Endothelial cell (in vitro differentiated cells): ENCODE measurements around the gene DUSP21. TPM values are rescaled to one million over a fixed set of nuclear protein-coding genes. Genes with fewer than 3 reads are reported as not detected.

Experiments used
- DNase-seq: peaks from one replicate; pipeline ENCODE4 v3.0.0; 2021; ENCODE audit warnings: low spot score
- H3K27ac Mint-ChIP-seq: one replicate; pipeline ENCODE4 v1.8.0; 2021; ENCODE audit warnings: mixed read lengths, inconsistent platforms; ENCODE audit not compliant: unreplicated experiment
- H3K27me3 Mint-ChIP-seq: one replicate; pipeline ENCODE4 v1.8.0; 2021; ENCODE audit warnings: mild to moderate bottlenecking, moderate library complexity, mixed read lengths, inconsistent platforms; ENCODE audit not compliant: unreplicated experiment
- H3K36me3 Mint-ChIP-seq: one replicate; pipeline ENCODE4 v1.8.0; 2021; ENCODE audit warnings: mild to moderate bottlenecking, low read depth, mixed read lengths, inconsistent platforms; ENCODE audit not compliant: unreplicated experiment
- H3K4me1 Mint-ChIP-seq: one replicate; pipeline ENCODE4 v1.8.0; 2021; ENCODE audit warnings: mild to moderate bottlenecking, mixed read lengths, inconsistent platforms; ENCODE audit not compliant: unreplicated experiment
- H3K4me3 Mint-ChIP-seq: one replicate; pipeline ENCODE4 v1.8.0; 2021; ENCODE audit warnings: mild to moderate bottlenecking, mixed read lengths, inconsistent platforms; ENCODE audit not compliant: unreplicated experiment
- H3K9me3 Mint-ChIP-seq: one replicate; pipeline ENCODE4 v1.8.0; 2021; ENCODE audit warnings: mixed read lengths, inconsistent platforms; ENCODE audit not compliant: unreplicated experiment
- long read RNA-seq: library from polyadenylated mRNA; unstranded; transcript quantifications from one replicate; pipeline ENCODE4 v2.0.0, GENCODE V29; 2020; ENCODE audit not compliant: unreplicated experiment
- total RNA-seq: library from RNA; stranded (reverse); fragmentation: NEBNext Ultra II Directional; extraction: Animal tissue kit (Norgen Biotek cat#: 25700); gene quantifications from one replicate; pipeline ENCODE4 v1.2.1, GENCODE V29; 2021; ENCODE audit not compliant: unreplicated experiment
- TF ChIP-seq, protein P1 (sequence below): fragments of 200-600 bp; sonication (generic); IDR thresholded peaks from one replicate; pipeline ENCODE4 v1.5.0; 2021; ENCODE audit warnings: antibody characterized with exemption; ENCODE audit not compliant: unreplicated experiment

The DUSP21 gene
- total RNA-seq = not detected
- long read RNA-seq = 0 reads

DNA sequence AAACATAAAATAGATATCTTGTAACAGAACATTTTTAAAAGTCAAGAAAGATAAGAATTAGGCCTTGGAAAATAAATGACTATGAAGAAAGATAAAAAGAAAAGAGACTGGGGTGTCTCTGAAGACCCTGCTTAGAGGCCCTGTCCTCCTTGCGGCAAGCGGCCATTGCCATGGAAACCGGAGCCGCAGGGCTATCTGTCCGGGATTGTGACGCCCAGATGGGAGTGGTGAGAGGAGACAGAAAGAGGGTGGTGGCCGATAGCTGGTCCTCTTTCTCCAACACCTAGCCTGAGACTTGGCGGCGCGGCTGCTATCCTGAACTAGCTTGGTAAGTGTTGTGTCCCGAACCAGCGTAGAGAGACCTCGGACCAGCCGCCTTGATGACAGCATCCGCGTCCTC lies at the start of gene DUSP21:
DUSP21 (plus strand) TSS at position 269 of the 400 bp plus-strand sequence; CDS start at position 381, 112 bp downstream.
- H3K36me3 Mint-ChIP-seq = no peaks in the 10 kb centered on the region
- H3K4me3 Mint-ChIP-seq = no peak within 1 kb of the TSS
- no peaks in the 10 kb centered on the region for H3K9me3 Mint-ChIP-seq
- no peaks in the 10 kb centered on the region for H3K4me1 Mint-ChIP-seq
- H3K27me3 Mint-ChIP-seq = no peaks in the 10 kb centered on the region
- DNase-seq = no peak
- TF ChIP-seq, protein P1, sequence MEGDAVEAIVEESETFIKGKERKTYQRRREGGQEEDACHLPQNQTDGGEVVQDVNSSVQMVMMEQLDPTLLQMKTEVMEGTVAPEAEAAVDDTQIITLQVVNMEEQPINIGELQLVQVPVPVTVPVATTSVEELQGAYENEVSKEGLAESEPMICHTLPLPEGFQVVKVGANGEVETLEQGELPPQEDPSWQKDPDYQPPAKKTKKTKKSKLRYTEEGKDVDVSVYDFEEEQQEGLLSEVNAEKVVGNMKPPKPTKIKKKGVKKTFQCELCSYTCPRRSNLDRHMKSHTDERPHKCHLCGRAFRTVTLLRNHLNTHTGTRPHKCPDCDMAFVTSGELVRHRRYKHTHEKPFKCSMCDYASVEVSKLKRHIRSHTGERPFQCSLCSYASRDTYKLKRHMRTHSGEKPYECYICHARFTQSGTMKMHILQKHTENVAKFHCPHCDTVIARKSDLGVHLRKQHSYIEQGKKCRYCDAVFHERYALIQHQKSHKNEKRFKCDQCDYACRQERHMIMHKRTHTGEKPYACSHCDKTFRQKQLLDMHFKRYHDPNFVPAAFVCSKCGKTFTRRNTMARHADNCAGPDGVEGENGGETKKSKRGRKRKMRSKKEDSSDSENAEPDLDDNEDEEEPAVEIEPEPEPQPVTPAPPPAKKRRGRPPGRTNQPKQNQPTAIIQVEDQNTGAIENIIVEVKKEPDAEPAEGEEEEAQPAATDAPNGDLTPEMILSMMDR = no peak
- H3K27ac Mint-ChIP-seq = no peak within 1 kb of the TSS

GRCh38 chrX:44795945-44796450 lies 47.8 kb upstream of the DUSP21 start:
- Mint-ChIP-seq H3K4me1 (no peaks in the 10 kb centered on the region), H3K27ac (no peak overlapping the region), H3K4me3 (no peak overlapping the region), H3K36me3 (no peaks in the 10 kb centered on the region), H3K9me3 (no peaks in the 10 kb centered on the region), H3K27me3 (no peaks in the 10 kb centered on the region)
- TF ChIP-seq, protein P1 = no peak
- no peak for DNase-seq

DNA sequence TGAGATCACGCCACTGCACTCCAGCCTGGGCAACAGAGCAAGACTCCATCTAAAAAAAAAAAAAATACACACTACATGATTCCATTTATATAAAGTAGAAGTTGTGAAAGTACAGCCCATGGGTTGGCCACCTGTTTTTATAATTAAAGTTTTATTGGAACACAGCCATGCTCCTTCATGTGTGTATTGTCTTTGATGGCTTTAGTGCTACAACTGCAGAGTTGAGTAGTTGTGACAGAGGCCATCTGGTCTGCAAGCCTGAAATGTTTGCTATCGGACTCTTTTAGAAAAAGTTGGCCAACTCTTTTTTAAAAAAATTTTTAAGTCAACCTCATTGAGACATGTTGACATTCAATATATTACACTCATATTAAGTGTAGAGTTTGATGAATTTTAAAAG lies 41.2 kb upstream of the DUSP21 start:
- H3K27me3 Mint-ChIP-seq = no peaks in the 10 kb centered on the region
- no peaks in the 10 kb centered on the region for H3K9me3 Mint-ChIP-seq
- no peak overlapping the region for H3K27ac Mint-ChIP-seq
- H3K36me3 Mint-ChIP-seq = no peaks in the 10 kb centered on the region
- H3K4me3 Mint-ChIP-seq = no peak overlapping the region
- TF ChIP-seq, protein P1 = no peak
- DNase-seq = no peak
- no peaks in the 10 kb centered on the region for H3K4me1 Mint-ChIP-seq

GRCh38 chrX:44815681-44816080 lies 28.1 kb upstream of the DUSP21 start:
- no peak for DNase-seq
- Mint-ChIP-seq H3K4me3 (no peak overlapping the region), H3K9me3 (no peaks in the 10 kb centered on the region), H3K27ac (no peak overlapping the region), H3K4me1 (no peaks in the 10 kb centered on the region), H3K27me3 (no peaks in the 10 kb centered on the region), H3K36me3 (no peaks in the 10 kb centered on the region)
- TF ChIP-seq, protein P1 = no peak

DNA sequence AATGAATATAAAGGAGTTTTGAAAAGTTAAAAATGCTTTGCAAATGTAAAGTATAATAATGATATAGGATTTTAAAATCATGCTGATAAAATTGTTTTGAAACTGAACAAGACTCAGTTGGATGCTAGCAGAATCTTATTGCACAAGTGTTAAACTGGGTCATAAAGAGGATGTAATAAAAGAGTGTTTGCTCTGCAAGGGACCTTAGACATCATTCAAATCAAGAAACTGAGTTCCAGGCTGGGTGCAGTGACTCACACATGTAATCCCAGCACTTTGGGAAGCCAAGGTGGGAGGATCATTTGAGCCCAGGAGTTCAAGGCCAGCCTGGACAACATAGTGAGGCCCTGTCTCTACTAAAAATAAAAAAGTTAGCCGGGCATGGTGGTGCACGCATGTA lies 27.5 kb upstream of the DUSP21 start:
- no peak for DNase-seq
- Mint-ChIP-seq H3K36me3 (no peaks in the 10 kb centered on the region), H3K27me3 (no peaks in the 10 kb centered on the region), H3K4me1 (no peaks in the 10 kb centered on the region), H3K4me3 (no peak overlapping the region), H3K9me3 (no peaks in the 10 kb centered on the region), H3K27ac (no peak overlapping the region)
- TF ChIP-seq, protein P1 = no peak
